GM23248 (cell line): ENCODE results near the gene PEX26.
"Not testable (repeated sequence)": the region's sequence is repeated elsewhere in the genome, so short reads cannot be mapped to it uniquely, and the experiment has no call there.

Experiments used
- EZH2 ChIP-seq: fragments of 200-600 bp; sonication (generic); IDR thresholded peaks from 2 replicates; pipeline ENCODE4 v1.6.1; 2018; ENCODE audit warnings: antibody characterized with exemption, mild to moderate bottlenecking; ENCODE audit not compliant: insufficient read depth, poor library complexity, severe bottlenecking
- EZH2phosphoT487 ChIP-seq: fragments of 200-600 bp; sonication (generic); IDR thresholded peaks from 2 replicates; pipeline ENCODE4 v1.6.1; 2018; ENCODE audit warnings: antibody characterized with exemption, moderate library complexity, mild to moderate bottlenecking, low read depth; ENCODE audit not compliant: insufficient read depth

GRCh38 chr22:18053216-18053946 lies 24.4 kb upstream of the PEX26 start:
- TF ChIP-seq EZH2, EZH2phosphoT487: not testable (repeated sequence)
